Caco-2 (cell line): ENCODE data around the gene FBXO2. TPM values are rescaled to one million over a fixed set of nuclear protein-coding genes. Genes with fewer than 3 reads are reported as not detected.

Experiments
- BruUV-seq: library from RNA; stranded (reverse); fragments of 400-500 nt; replicated peaks from 2 replicates; lab custom pipeline; 2021; lab: Mats Ljungman, UMichigan
- CTCF ChIA-PET: fragments of 300-600 bp; sonication (Branson Sonifier 250); formaldehyde crosslinking; loops from one replicate; lab custom pipeline; 2022; ENCODE audit warnings: antibody characterized with exemption; lab: Charles Lee
- POLR2A ChIA-PET: fragments of 300-600 bp; sonication (Branson Sonifier 250); formaldehyde crosslinking; loops from one replicate; lab custom pipeline; 2022; ENCODE audit warnings: antibody characterized with exemption; lab: Charles Lee
- DNase-seq, 2 experiments: peaks; one replicate each; pipeline versions ENCODE4 v3.0.0 to v3.0.0-alpha.2; 2020 to 2022
- H3K27me3 ChIP-seq: replicated peaks from 2 replicates; pipeline ENCODE4 v1.6.0; 2011; ENCODE audit warnings: low read length; ENCODE audit not compliant: control insufficient read depth, insufficient read depth
- H3K36me3 ChIP-seq: 2 replicates; pipeline ENCODE4 v1.5.1; 2011; ENCODE audit warnings: low read length; ENCODE audit not compliant: control insufficient read depth, insufficient read depth
- H3K4me1 ChIP-seq: fragments of 250-450 bp; sonication (Bioruptor Pico); 2 replicates; pipeline ENCODE4 v1.5.1; 2020; ENCODE audit warnings: mild to moderate bottlenecking
- H3K4me3 ChIP-seq: 2 replicates; pipeline ENCODE4 v1.5.1; 2011; ENCODE audit warnings: low read depth, mild to moderate bottlenecking, control low read depth, low read length
- H3K9me3 ChIP-seq: fragments of 250-450 bp; sonication (Bioruptor Pico); 2 replicates; pipeline ENCODE4 v1.5.1; 2020; ENCODE audit warnings: mild to moderate bottlenecking, moderate library complexity
- H3K27ac Mint-ChIP-seq: one replicate; pipeline ENCODE4 v1.8.0; 2022; ENCODE audit warnings: mixed read lengths; ENCODE audit not compliant: unreplicated experiment
- H3K27me3 Mint-ChIP-seq: one replicate; pipeline ENCODE4 v1.8.0; 2022; ENCODE audit warnings: mixed read lengths; ENCODE audit not compliant: insufficient read depth, unreplicated experiment
- H3K36me3 Mint-ChIP-seq: one replicate; pipeline ENCODE4 v1.8.0; 2022; ENCODE audit warnings: mild to moderate bottlenecking, mixed read lengths; ENCODE audit not compliant: insufficient read depth, unreplicated experiment
- H3K4me1 Mint-ChIP-seq: one replicate; pipeline ENCODE4 v1.8.0; 2022; ENCODE audit warnings: low read depth, mixed read lengths; ENCODE audit not compliant: unreplicated experiment
- H3K4me3 Mint-ChIP-seq: one replicate; pipeline ENCODE4 v1.8.0; 2022; ENCODE audit warnings: mild to moderate bottlenecking, moderate library complexity, mixed read lengths; ENCODE audit not compliant: unreplicated experiment
- H3K9me3 Mint-ChIP-seq: one replicate; pipeline ENCODE4 v1.8.0; 2022; ENCODE audit warnings: mixed read lengths; ENCODE audit not compliant: unreplicated experiment
- CTCF ChIP-seq, 2 experiments: fragments of 200-600 bp in 1 of 2; IDR thresholded peaks; 1 replicate in 1 of 2; 2 replicates in 1 of 2; pipeline versions ENCODE4 v1.5.1 to v1.8.0; 2011 to 2022; ENCODE audit warnings: antibody characterized with exemption in 1 of 2, control low read depth in 1 of 2, inconsistent platforms in 1 of 2, low read depth in 1 of 2, low read length in 1 of 2, mild to moderate bottlenecking in 1 of 2, moderate library complexity in 1 of 2; ENCODE audit not compliant: insufficient read depth in 1 of 2, severe bottlenecking in 1 of 2, unreplicated experiment in 1 of 2
- intact Hi-C: fragments of 100-400 bp; cut with micrococcal nuclease; formaldehyde crosslinking; loops from one replicate; pipeline ENCODE4 v1.10.0; 2022; ENCODE audit not compliant: unreplicated experiment
- total RNA-seq: library from RNA; stranded (reverse); gene quantifications from 2 replicates; pipeline ENCODE4 v1.2.3, GENCODE V29; 2022

FBXO2 gene
- total RNA-seq, 1 experiment from 2014 or later, result 78.5 TPM

- intact Hi-C loops, result no loop called here
- H3K4me3 ChIP-seq, result no peak overlapping the region
- peaks cover 4% of the 10 kb centered on the region for H3K27me3 Mint-ChIP-seq
- no peaks in the 10 kb centered on the region for H3K9me3 ChIP-seq
- ChIA-PET POLR2A (no interaction called here), CTCF (no interaction called here)
- H3K27ac Mint-ChIP-seq, result no peak overlapping the region
- no peak for DNase-seq
- no peak overlapping the region for H3K4me3 Mint-ChIP-seq
- no peaks in the 10 kb centered on the region for H3K4me1 Mint-ChIP-seq
- no peaks in the 10 kb centered on the region for H3K36me3 Mint-ChIP-seq
- no peaks in the 10 kb centered on the region for H3K4me1 ChIP-seq
- no peaks in the 10 kb centered on the region for H3K9me3 Mint-ChIP-seq
- no TSS peak for BruUV-seq
- H3K27me3 ChIP-seq, result no peaks in the 10 kb centered on the region; the same call in none of the 2 replicates
- H3K36me3 ChIP-seq, result no peaks in the 10 kb centered on the region
- no peak for TF ChIP-seq CTCF (IDR thresholded peaks at IDR 0.05; ENCODE audit: insufficient read depth in 1 of 2, low read depth in 1 of 2, low read length in 1 of 2, severe bottlenecking in 1 of 2, unreplicated experiment in 1 of 2)
These were observed 48.0 kb upstream of the FBXO2 start for GRCh38 chr1:11701981-11702803.

GRCh38 chr1:11701551-11701961 lies 47.3 kb upstream of the FBXO2 start:
- CTCF ChIA-PET, result no interaction called here
- Mint-ChIP-seq H3K4me3 (no peak overlapping the region), H3K27me3 (peaks cover 4% of the 10 kb centered on the region), H3K9me3 (no peaks in the 10 kb centered on the region), H3K27ac (no peak overlapping the region), H3K36me3 (no peaks in the 10 kb centered on the region), H3K4me1 (no peaks in the 10 kb centered on the region)
- POLR2A ChIA-PET, result no interaction called here
- Histone ChIP-seq H3K4me1 (no peaks in the 10 kb centered on the region), H3K27me3 (no peaks in the 10 kb centered on the region; the same call in none of the 2 replicates), H3K4me3 (no peak overlapping the region), H3K36me3 (no peaks in the 10 kb centered on the region), H3K9me3 (no peaks in the 10 kb centered on the region)
- no peak for DNase-seq
- no TSS peak for BruUV-seq
- intact Hi-C loops, result no loop called here
- no peak for TF ChIP-seq CTCF (IDR thresholded peaks at IDR 0.05; ENCODE audit: insufficient read depth in 1 of 2, low read depth in 1 of 2, low read length in 1 of 2, severe bottlenecking in 1 of 2, unreplicated experiment in 1 of 2)

- H3K36me3 ChIP-seq, result no peaks in the 10 kb centered on the region
- H3K4me3 ChIP-seq, result no peak overlapping the region
- H3K27me3 Mint-ChIP-seq, result peaks cover 4% of the 10 kb centered on the region
- H3K27me3 ChIP-seq, result no peaks in the 10 kb centered on the region; the same call in none of the 2 replicates
- H3K4me1 ChIP-seq, result no peaks in the 10 kb centered on the region
- no peak for TF ChIP-seq CTCF (IDR thresholded peaks at IDR 0.05; ENCODE audit: insufficient read depth in 1 of 2, low read depth in 1 of 2, low read length in 1 of 2, severe bottlenecking in 1 of 2, unreplicated experiment in 1 of 2)
- no peaks in the 10 kb centered on the region for H3K4me1 Mint-ChIP-seq
- H3K4me3 Mint-ChIP-seq, result no peak overlapping the region
- CTCF ChIA-PET, result no interaction called here
- no TSS peak for BruUV-seq
- H3K36me3 Mint-ChIP-seq, result no peaks in the 10 kb centered on the region
- intact Hi-C loops, result no loop called here
- no peaks in the 10 kb centered on the region for H3K9me3 Mint-ChIP-seq
- POLR2A ChIA-PET, result no interaction called here
- H3K27ac Mint-ChIP-seq, result no peak overlapping the region
- H3K9me3 ChIP-seq, result no peaks in the 10 kb centered on the region
- DNase-seq, result no peak
These were observed 46.6 kb upstream of the FBXO2 start for GRCh38 chr1:11700601-11701467.
